ENCODE results near the gene CTSD. TPM values are rescaled to one million over a fixed set of nuclear protein-coding genes. Genes with fewer than 3 reads are reported as not detected.

Gene CTSD
- total RNA-seq, 4 donors from 2014 or later: 359 to 1,165 (median 624) TPM

DNA sequence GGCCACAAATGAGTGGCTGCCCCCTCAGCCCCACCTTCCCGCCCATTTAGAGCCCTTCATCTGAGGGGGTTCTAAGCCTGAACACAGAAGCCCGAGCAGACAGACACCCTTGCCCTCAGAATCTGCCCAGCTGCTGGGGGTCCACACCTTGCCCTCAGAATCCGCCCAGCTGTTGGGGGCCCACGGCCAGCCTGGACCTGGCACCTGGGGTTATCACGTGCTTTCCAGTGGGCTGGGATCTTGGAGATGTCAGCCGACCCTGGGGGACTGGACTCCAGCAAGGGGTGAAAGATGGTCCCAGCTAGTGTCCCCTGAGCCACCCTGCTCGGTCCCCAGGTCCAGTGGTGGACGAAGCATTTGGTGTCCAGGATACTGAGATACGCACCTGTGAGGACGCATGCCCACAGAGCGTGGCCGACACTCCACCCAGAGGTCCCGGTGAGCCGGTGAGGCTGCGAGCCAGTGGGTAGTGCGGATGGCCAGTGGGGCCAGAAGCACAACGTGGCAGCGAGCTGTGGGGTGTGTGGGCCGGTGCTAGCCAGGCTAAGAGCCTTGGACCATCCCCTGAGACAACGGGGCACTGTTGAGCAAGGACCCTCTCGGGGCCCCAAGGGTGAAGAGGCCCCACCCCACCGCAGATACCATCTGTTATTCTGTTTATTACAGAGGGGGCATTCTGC, 3.1 kb upstream of the CTSD start:
- TF ChIP-seq CTCF (IDR thresholded peaks at IDR 0.05): no peak
- DNase-seq (ENCODE audit: low spot score) (no peak), ATAC-seq (ENCODE audit: low FRiP score) (no peak)

GRCh38 chr11:1765871-1766718, 2.4 kb upstream of the CTSD start:
- ATAC-seq (ENCODE audit: low FRiP score): no peak
- no peak for DNase-seq (ENCODE audit: low spot score)
- TF ChIP-seq CTCF (IDR thresholded peaks at IDR 0.05): no peak

DNA sequence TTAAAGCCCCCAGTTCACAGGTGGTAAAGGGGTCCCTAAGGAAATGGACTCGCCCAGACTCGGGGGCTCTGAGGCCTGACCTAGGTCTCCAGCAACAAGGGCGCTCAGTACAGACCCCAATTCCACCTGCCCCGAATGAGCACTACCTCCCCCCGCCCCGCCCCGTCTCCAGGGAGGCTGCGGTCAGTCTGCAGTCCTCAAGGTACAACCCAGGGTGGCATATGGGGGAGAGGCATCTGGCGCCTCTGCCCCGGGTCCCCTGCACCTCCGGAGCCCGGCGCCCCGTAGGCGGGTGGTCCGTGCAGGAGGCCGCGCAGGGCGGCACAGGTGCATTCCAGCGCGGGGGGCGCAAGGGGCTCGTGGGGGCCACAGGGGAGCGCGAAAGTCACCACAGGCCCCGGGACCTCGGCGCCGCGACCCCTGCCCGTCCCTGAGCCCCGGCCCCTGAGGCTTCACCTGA, 361 bp downstream of the CTSD start:
- no peak for DNase-seq (ENCODE audit: low spot score)
- no peak for ATAC-seq (ENCODE audit: low FRiP score)
- no peak for TF ChIP-seq CTCF (IDR thresholded peaks at IDR 0.05)

DNA sequence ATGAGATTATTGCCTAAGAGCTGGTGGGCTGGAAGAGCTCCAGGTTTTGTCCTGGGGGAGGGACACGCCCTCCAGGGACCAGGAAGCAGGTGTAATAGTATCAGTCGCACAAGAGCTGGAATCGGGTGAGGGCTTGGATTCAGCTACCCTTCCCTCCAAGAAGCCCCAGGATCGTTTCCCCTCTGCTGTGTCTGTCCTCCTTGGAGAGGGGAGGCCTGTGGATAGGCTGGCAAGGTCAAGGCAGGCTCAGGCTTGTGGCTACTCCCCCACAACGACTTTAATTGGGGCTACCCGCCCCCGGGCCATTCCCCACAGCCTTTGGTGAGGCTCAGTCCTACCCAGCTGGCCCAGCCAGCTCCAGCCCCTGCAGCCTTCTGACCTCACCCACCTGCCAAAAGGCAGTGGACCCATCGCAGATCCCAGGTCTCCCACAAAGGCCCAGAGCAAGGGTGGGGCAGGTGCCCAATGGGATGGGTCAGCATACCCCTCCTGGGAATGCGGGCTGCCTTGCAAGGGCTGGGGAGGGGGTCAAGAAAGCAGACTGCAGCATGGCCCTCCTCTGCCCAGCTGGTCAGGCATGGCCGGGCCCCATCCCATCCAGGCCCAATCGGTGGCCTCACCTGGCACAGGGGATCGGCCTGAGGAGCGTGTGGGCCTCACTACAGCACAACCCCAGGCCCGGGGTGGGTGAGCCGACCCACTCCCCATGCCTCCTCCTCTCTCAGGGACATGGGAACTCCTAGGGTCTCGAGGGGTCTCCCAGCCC, 1.0 kb downstream of the CTSD start:
- no peak for TF ChIP-seq CTCF (IDR thresholded peaks at IDR 0.05)
- no peak for DNase-seq (ENCODE audit: low spot score)
- ATAC-seq (ENCODE audit: low FRiP score): no peak

- TF ChIP-seq CTCF (IDR thresholded peaks at IDR 0.05): no peak
- DNase-seq (ENCODE audit: low spot score): no peak
- ATAC-seq (ENCODE audit: low FRiP score): no peak
Observed at GRCh38 chr11:1761857-1762536, 1.7 kb downstream of the CTSD start.

GRCh38 chr11:1761110-1761856, 2.4 kb downstream of the CTSD start:
- DNase-seq (ENCODE audit: low spot score) (no peak), ATAC-seq (ENCODE audit: low FRiP score) (no peak)
- no peak for TF ChIP-seq CTCF (IDR thresholded peaks at IDR 0.05)

Data from omental fat pad (tissue), 4 donors.